GM21737 (cell line): ENCODE results near the gene IFT57.

ENCODE experiments used
- ATAC-seq: cut with Tn5 transposase; IDR thresholded peaks from one replicate; pipeline ENCODE4 v1.9.1; 2021; ENCODE audit warnings: mild to moderate bottlenecking, moderate library complexity; ENCODE audit not compliant: unreplicated experiment

Gene IFT57

GRCh38 chr3:108127301-108127988 is 94.8 kb downstream of the IFT57 start:
- no peak for ATAC-seq

GRCh38 chr3:108126348-108126747 is 95.9 kb downstream of the IFT57 start:
- ATAC-seq: no peak

- peak; percentile 58 for ATAC-seq
These were observed 96.6 kb downstream of the IFT57 start for GRCh38 chr3:108125550-108126071.

GRCh38 chr3:108125153-108125543 is 97.1 kb downstream of the IFT57 start:
- ATAC-seq: no peak

- peak; percentile 79 for ATAC-seq
These were observed 97.7 kb downstream of the IFT57 start for GRCh38 chr3:108124337-108125152.

- no peak for ATAC-seq
These were observed 98.9 kb downstream of the IFT57 start for GRCh38 chr3:108123326-108123725.

GRCh38 chr3:108122276-108122675 is 99.9 kb downstream of the IFT57 start:
- no peak for ATAC-seq

GRCh38 chr3:108119398-108120104 is 102.7 kb downstream of the IFT57 start:
- no peak for ATAC-seq

GRCh38 chr3:108118038-108118768 is 104.0 kb downstream of the IFT57 start:
- no peak for ATAC-seq

- no peak for ATAC-seq
These were observed 104.9 kb downstream of the IFT57 start for GRCh38 chr3:108117241-108117775.

- ATAC-seq: no peak
These were observed 107.7 kb downstream of the IFT57 start for GRCh38 chr3:108114423-108115065.

GRCh38 chr3:108113975-108114374 is 108.2 kb downstream of the IFT57 start:
- no peak for ATAC-seq

GRCh38 chr3:108110934-108111333 is 111.3 kb downstream of the IFT57 start:
- ATAC-seq: no peak
